Effector memory CD4-positive, alpha-beta T cell (primary cell): ENCODE data around the gene IGSF9B.

ENCODE experiments used
- DNase-seq, 3 donors: peaks; one replicate each; pipeline ENCODE4 v3.0.0-alpha.2; 2020
- H3K27ac ChIP-seq: 2 replicates; pipeline ENCODE4 v1.7.0; 2013; ENCODE audit warnings: mild to moderate bottlenecking, low read length, moderate library complexity; ENCODE audit not compliant: insufficient read depth, poor library complexity, severe bottlenecking
- H3K27me3 ChIP-seq: replicated peaks from 2 replicates; pipeline ENCODE4 v1.7.0; 2013; ENCODE audit warnings: mild to moderate bottlenecking, low read length; ENCODE audit not compliant: insufficient read depth, control insufficient read depth, poor library complexity, severe bottlenecking
- H3K36me3 ChIP-seq: 2 replicates; pipeline ENCODE4 v1.7.0; 2013; ENCODE audit warnings: mild to moderate bottlenecking, low read length, moderate library complexity; ENCODE audit not compliant: control insufficient read depth, insufficient read depth
- H3K4me1 ChIP-seq: 2 replicates; pipeline ENCODE4 v1.7.0; 2013; ENCODE audit warnings: low read length, mild to moderate bottlenecking; ENCODE audit not compliant: control insufficient read depth, insufficient read depth, poor library complexity, severe bottlenecking
- H3K4me3 ChIP-seq: 2 replicates; pipeline ENCODE4 v1.7.0; 2013; ENCODE audit warnings: low read length, low read depth, mild to moderate bottlenecking; ENCODE audit not compliant: insufficient read depth, poor library complexity, severe bottlenecking
- H3K9me3 ChIP-seq: 2 replicates; pipeline ENCODE4 v1.7.0; 2013; ENCODE audit warnings: mild to moderate bottlenecking, low read length, moderate library complexity; ENCODE audit not compliant: control insufficient read depth

Gene IGSF9B

GRCh38 chr11:133971881-133972280, 15.1 kb upstream of the IGSF9B start:
- H3K9me3 ChIP-seq: no peaks in the 10 kb centered on the region
- H3K4me1 ChIP-seq: no peaks in the 10 kb centered on the region

DNA sequence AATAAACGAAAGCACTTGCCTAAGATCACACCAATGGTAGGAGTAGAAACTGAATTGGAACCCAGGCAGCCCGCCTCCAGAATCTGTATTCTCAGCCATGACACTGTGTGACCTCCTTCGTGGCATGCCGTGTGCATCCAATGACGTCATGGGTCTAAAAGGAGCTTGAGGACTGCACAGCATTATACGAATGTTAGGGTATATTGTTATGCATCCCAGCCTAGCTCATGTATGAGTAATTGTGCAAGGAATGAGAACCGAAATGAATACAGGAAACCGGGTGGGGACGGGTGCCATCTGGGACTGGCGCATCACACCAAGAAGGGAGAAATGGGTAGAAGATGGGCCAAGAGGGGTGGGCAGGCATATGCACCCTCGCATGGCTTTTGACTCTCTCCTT, 12.3 kb upstream of the IGSF9B start:
- no peak overlapping the region for H3K4me3 ChIP-seq
- H3K4me1 ChIP-seq: no peaks in the 10 kb centered on the region
- no peaks in the 10 kb centered on the region for H3K36me3 ChIP-seq
- H3K9me3 ChIP-seq: no peaks in the 10 kb centered on the region
- DNase-seq: no peak
- no peak overlapping the region for H3K27ac ChIP-seq
- H3K27me3 ChIP-seq: no peaks in the 10 kb centered on the region

More at GRCh38 chr11:133971881-133972280, 15.1 kb upstream of the IGSF9B start:
- Histone ChIP-seq H3K4me3 (no peak overlapping the region), H3K27me3 (no peaks in the 10 kb centered on the region), H3K27ac (no peak overlapping the region), H3K36me3 (no peaks in the 10 kb centered on the region)
- no peak for DNase-seq

DNA sequence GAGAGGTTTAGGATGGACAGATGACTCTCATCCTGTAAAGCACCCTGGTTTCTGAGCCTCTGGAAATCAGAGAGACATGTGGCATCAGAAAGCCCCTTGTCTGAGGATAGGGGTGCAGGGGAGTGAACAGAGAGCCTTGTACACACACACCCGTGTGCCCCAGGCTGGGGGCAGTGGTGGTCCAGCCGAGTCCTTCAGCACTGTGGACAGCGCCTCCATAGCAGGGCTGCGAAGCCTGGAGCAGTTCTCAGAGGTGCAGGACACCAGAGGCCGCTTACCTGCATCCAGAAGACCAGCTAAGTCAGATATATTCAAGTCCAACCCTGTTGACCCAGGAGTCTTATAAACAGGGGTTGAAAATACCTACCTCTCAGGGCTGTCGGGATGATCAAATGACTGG, 11.5 kb upstream of the IGSF9B start:
- DNase-seq: no peak
- Histone ChIP-seq H3K36me3 (no peaks in the 10 kb centered on the region), H3K4me3 (no peak overlapping the region), H3K9me3 (no peaks in the 10 kb centered on the region), H3K27me3 (no peaks in the 10 kb centered on the region), H3K27ac (no peak overlapping the region), H3K4me1 (no peaks in the 10 kb centered on the region)

- Histone ChIP-seq H3K27ac (no peak overlapping the region), H3K36me3 (no peaks in the 10 kb centered on the region), H3K4me1 (no peaks in the 10 kb centered on the region), H3K4me3 (peak overlapping the region; percentile 32), H3K9me3 (no peaks in the 10 kb centered on the region), H3K27me3 (no peaks in the 10 kb centered on the region)
- no peak for DNase-seq
These were observed 11.0 kb upstream of the IGSF9B start for GRCh38 chr11:133967599-133968238.

DNA sequence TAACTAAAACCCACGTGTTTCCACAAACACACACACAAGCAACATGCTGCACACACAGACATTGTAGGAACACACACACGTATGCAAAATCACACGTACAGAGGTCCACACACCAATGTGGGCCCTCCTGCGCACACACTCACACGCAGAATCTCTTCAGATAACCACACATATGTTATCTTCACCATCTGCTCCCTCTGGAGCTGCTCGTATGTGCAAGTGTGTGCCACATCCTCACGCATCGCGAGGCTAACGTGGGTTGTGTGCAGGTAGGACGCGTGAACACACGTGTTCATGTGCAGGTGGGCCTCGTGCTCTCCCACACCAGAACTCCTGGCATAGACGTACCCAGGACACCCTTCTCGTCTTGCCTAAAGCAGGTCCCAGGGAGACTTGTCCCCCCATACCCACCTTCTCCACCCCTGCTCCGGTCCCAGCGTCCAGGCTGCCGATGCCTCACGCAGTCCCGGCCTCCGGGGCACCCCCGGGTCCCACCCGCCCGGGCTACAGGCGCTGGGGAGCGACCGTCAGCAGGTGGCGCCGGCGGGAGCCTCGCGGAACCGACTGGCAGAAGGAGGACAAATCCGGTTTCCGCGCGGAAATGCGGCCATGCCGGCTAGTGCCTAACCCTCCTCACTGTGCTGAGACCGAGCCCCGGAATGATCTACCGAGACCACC, 10.3 kb upstream of the IGSF9B start:
- Histone ChIP-seq H3K27me3 (no peaks in the 10 kb centered on the region), H3K4me1 (no peaks in the 10 kb centered on the region), H3K9me3 (no peaks in the 10 kb centered on the region), H3K4me3 (peak overlapping the region; percentile 32), H3K36me3 (no peaks in the 10 kb centered on the region), H3K27ac (no peak overlapping the region)
- peak in 1 of 3 donors; percentile 25 for DNase-seq

GRCh38 chr11:133966172-133966651, 9.4 kb upstream of the IGSF9B start:
- Histone ChIP-seq H3K4me3 (no peak overlapping the region), H3K9me3 (no peaks in the 10 kb centered on the region), H3K36me3 (no peaks in the 10 kb centered on the region), H3K27ac (no peak overlapping the region), H3K4me1 (no peaks in the 10 kb centered on the region), H3K27me3 (no peaks in the 10 kb centered on the region)
- no peak for DNase-seq

GRCh38 chr11:133965031-133965601, 8.3 kb upstream of the IGSF9B start:
- no peak overlapping the region for H3K27ac ChIP-seq
- no peak overlapping the region for H3K4me3 ChIP-seq
- H3K9me3 ChIP-seq: no peaks in the 10 kb centered on the region
- DNase-seq: no peak
- no peaks in the 10 kb centered on the region for H3K36me3 ChIP-seq
- H3K27me3 ChIP-seq: no peaks in the 10 kb centered on the region
- H3K4me1 ChIP-seq: no peaks in the 10 kb centered on the region

GRCh38 chr11:133964356-133964755, 7.6 kb upstream of the IGSF9B start:
- DNase-seq: no peak
- no peaks in the 10 kb centered on the region for H3K9me3 ChIP-seq
- H3K27ac ChIP-seq: no peak overlapping the region
- no peaks in the 10 kb centered on the region for H3K36me3 ChIP-seq
- no peaks in the 10 kb centered on the region for H3K4me1 ChIP-seq
- no peaks in the 10 kb centered on the region for H3K27me3 ChIP-seq
- no peak overlapping the region for H3K4me3 ChIP-seq

- no peak overlapping the region for H3K27ac ChIP-seq
- no peaks in the 10 kb centered on the region for H3K36me3 ChIP-seq
- H3K4me1 ChIP-seq: peaks cover 7% of the 10 kb centered on the region
- no peak for DNase-seq
- no peak overlapping the region for H3K4me3 ChIP-seq
- H3K9me3 ChIP-seq: no peaks in the 10 kb centered on the region
- H3K27me3 ChIP-seq: no peaks in the 10 kb centered on the region
These were observed 5.1 kb upstream of the IGSF9B start for GRCh38 chr11:133961890-133962289.

GRCh38 chr11:133957900-133958299, 1.1 kb upstream of the IGSF9B start:
- Histone ChIP-seq H3K27ac (no peak overlapping the region), H3K4me3 (no peak overlapping the region)

More at GRCh38 chr11:133957900-133958299, 1.1 kb upstream of the IGSF9B start:
- no peak for DNase-seq
- no peaks in the 10 kb centered on the region for H3K36me3 ChIP-seq
- H3K27me3 ChIP-seq: no peaks in the 10 kb centered on the region
- no peaks in the 10 kb centered on the region for H3K9me3 ChIP-seq
- H3K4me1 ChIP-seq: peaks cover 24% of the 10 kb centered on the region
